GM19324 (cell line): ENCODE results near the gene GULP1.

ENCODE experiments used
- ATAC-seq: cut with Tn5 transposase; IDR thresholded peaks from one replicate; pipeline ENCODE4 v1.9.1; 2021; ENCODE audit warnings: mild to moderate bottlenecking, moderate library complexity; ENCODE audit not compliant: unreplicated experiment, low FRiP score

GULP1 gene

DNA sequence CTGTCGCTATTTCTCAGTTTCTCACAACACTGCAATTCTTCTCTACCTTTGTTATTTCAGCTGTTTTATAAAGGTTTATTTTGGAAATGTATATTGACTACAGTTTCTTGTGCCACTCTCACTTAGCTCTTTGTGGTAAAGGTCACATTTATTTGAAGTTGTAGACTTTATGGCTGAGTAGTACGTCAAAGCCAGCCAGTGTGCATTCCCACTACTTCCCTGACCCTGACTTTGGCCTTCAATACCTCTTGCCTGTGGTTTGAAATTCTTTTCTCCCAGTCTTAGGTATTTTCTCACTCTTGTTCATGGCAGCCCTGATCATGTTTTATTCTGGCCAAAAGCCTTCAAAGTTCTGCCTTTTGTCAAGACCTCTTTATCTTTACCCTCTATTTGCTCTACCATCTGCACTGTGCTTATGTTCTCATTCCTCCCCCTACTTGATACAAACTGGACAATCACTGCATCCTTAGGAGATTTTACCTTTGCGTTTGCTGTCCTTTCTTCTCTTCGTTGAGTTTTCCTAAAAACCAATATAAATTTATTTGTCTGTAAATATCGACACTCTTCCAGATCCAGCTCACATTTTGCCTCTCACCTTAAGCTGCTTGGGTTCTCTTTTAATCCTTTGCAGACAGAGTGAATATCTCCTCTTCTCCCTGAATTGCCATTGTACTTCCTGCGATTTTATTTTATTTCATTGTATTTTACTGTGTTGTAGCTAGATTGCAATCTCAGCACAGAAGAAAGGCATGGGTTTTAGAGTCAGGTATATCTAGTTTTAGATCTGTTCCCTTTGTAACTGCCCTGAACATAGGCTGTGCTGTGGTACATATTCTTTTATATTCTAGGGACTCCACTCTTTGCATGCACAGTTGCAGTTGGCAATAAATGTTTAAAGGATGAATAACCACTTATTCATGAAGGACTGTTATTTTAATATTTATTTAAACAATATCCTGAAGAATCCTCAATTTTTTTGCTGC, 31.2 kb downstream of the GULP1 start:
- ATAC-seq, result no peak

DNA sequence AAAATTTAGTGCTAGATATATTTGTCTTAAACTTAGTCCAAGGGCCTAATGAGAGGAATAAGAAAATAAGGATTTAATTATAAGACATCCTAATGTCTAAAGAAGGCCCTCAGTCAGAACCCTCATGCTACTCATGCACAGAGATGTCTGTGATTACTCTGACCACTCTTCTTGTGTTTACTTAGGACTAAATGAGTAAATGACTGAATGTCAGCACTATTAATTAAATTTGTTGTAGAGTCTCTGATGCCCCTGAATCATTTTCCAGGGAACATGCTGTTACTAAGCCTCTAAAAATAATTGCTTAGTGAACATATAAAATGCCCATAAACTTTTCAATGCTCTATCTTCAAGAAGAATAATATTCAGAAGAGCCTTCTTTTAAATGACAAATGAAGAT, 32.4 kb downstream of the GULP1 start:
- ATAC-seq, result no peak

DNA sequence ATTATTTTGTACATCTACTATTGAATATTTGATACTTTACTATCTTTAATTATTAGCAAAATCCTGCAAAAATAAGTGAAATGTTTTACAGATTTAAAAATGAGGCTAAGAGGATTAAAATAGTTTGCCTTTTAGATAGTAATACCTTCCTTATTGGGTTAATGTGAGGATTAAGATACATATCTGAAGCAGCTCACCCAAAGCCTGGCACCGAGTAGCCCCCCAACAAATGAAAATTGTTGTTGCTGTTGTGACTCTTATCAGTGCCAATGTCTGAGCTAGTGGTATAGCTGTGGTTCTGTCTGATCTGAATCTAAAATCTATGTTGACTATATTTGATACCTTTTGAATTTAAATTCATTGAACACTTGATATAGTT, 34.6 kb downstream of the GULP1 start:
- no peak for ATAC-seq

DNA sequence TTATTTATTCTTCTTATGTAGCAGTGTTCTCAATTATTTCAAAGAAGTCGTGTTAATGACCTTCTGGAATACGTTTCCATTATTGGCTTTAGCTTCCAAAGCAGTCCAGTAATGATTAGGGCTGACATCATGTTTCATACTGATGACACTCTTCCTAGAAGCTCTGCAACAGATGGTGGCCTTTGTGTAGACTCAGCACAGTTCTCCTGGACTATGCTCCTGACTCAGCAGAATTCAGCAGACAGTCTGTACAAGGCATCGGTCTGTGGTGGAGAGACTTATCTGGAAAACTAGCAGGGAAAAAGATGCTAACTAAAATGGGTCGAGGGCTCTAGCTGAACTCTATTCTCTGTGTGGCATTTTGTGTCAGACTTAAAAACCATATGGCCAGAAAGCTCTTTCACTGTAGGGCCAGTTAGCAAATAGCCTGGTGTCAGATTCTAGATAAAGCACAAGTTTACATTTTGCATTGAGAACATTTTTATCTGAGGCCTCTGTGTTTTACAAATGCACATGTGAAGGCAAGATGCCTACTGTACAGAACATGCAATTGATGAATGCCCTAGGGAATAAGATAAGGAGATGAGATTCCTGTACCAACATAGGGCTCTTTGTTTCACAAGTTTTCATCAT, 35.1 kb downstream of the GULP1 start:
- ATAC-seq, result no peak

DNA sequence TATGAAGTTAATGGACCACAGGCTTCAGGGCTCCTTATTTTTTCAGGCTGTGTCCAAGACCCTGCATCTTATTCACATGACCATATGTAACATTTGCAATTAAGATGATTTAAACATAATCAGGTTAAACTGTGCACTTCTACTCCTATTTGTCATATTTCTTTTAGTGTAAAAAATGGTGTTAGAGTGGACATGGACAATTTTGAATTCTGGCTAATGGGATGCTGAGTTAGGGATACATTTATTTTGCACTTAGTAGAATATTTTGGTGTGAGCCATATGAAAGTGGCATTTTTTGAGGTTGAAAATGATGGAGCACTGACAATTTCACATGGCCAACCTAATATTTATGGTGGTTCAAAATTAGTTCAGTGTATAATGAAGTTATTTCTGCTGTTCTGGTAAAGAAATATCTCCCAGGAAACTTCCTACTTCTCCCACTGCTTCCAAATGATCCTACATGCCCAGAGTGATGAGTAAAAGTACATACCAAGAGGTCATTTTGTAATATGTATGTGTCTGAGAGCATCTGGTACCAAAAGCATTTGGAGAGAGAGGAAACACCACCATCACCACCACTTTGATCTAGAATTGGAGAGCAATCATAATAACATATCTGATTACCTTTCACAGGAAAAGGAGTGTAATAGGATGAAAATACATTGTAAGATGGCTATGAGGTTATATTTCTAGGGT, 36.0 kb downstream of the GULP1 start:
- ATAC-seq, result no peak

DNA sequence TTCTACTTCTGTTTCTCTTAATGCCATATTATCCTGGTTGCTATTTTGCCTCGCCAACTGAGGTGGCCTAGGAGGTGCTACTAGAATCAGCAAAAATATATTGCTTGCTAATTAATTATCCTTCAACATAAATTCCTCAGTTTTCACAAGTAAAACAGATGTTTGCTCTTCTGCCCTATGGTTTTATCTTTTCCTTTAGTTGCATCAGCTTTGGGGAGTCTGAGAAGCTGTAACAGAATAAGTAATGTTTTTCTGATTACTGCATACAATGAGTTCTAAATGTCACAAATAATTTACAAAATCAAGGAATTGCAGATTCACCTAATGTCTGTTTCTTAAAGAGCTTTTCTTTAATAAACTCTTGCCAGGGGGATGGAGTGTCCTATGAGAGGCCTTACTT, 36.7 kb downstream of the GULP1 start:
- ATAC-seq, result no peak

DNA sequence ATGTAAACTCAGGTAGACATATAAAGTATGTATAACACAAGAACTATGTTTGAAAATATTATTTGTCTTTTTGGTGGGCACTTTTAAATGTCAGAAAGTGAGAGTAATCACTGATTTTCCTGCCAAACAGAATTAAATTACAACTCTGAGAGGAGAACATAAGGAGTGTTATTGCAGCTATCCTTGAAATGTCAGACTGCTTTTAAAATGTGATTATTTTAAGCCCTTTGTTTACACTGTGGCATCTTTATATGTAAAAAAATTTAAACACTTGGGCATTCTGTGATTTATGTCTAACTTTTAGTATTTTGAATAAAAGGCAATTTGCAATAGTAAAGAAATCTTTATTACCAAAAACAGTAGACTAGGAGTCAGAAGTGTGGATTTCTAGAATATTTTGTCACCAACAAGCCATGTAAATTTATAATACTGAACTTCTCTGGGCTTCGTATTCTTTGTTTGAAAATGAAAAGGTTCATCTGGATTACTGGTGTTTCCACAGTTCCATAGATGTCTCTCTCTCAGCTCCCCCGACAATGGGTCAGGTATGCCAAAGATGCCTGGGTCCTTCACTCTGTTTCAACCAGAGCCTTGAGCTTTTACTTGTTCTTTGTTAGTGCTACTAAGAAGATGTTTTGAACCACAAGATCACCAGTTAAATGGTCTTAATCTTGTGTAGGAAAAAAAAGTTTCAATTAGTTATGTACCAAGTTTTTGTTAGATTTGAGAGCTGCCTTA, 38.8 kb downstream of the GULP1 start:
- ATAC-seq, result no peak

DNA sequence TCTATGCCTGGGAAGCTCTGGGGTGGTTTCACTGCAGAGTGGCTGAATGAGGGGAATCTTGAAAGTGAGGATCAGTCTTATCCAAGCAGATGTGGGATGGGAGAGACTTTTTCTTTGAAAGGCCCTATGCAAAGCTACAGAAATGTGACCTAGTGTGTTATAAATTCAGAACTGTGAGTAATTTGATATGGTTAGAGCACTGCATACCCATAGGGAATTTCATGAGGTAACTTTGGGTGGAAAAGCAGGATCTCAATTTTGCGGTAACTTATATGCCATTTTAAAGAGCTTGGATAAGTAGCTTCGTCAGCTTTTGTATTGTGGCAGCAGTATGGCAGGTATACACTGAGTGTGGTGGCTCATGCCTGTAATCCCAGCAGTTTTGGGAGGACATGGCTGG, 40.9 kb downstream of the GULP1 start:
- ATAC-seq, result no peak

DNA sequence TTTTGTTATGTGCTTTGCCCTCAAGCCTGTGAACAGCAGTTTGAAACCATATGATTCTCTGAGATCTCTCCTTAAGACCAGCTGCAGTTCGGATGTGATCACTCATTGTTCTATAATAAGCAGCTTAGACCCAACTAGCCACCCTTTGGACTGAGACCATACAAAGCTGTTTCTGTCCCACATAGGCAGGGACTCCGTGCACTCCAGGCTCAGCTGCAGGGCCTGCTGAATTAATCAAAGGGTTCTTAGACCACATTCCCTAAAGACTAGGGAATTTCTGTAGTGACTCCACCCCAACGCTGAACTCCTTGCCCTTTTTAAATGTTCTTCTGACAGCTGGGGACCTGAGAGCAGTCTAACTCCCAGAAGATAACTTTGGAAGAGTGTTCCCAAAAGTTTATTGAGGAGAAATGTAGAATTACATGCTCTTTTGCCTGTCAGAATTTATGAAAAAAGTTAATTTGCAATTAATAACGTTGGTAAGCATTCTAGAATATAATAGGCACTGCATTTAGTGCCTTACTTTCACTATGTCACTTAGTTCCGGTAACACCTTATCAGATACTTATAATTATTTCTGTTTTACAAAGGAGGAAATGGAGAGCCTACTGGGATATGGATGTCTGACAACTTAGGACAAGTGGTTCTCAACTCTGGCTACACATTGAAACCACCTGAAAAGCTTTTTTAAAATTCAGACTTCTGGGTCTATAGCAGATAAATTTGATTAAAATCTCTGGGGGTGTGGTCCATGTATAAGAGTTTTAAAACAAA, 42.3 kb downstream of the GULP1 start:
- ATAC-seq, result no peak

DNA sequence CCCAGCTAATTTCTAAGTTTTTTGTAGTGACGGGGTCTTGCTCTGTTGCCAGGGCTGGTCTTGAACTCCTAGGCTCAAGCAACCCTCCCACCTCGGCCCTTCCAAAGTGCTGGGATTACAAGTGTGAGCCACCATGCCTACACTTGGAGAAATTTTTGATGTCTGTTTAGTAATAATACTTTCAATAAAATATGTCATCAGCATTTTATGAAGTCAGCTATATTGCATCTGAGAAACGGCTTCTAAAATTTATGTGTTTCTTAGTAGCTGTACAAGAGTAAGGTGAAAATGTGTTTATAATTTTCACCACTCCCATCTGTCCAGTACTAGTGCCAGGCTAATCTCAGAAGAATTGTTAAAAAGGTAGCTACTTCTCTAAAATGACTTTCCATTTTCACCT, 46.8 kb downstream of the GULP1 start:
- ATAC-seq, result no peak

DNA sequence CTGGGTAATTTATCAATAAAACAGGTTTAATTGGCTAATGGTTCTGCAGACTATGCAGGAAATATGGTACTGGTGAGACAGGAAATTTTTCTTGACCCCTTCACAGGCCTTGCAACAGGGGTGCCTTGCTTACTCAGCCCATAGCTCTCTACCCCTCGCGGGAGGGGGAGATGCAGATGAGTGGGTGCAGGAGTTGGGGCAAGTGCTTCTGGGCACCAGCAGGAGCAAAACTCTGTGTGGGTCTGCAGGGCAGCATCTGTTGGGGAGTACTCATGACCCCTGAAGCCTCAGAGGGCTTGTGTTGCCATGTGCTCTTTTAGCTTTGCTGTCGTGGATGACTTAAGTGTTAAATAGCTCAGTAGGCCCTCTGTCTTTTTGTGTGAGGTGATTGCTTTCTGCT, 48.6 kb downstream of the GULP1 start:
- no peak for ATAC-seq

DNA sequence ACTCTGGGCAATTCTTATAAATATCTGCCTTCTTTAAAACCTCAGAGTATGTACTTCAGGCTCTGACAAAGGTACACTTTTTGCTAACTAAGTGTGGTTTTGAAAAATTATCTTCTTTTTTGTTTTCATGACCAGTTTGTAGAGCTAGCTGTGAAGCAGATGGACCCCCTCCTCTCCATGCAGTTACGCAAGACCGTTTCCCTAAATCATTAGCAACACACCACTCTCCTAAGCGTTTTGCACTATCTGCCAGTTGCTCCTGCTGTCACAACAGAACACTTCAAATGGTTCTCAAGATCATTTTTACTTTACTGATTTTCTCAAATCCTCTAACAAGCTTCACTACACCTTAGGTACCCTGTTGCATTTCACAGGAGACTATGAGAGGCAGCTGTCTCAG, 53.3 kb downstream of the GULP1 start:
- ATAC-seq, result no peak

DNA sequence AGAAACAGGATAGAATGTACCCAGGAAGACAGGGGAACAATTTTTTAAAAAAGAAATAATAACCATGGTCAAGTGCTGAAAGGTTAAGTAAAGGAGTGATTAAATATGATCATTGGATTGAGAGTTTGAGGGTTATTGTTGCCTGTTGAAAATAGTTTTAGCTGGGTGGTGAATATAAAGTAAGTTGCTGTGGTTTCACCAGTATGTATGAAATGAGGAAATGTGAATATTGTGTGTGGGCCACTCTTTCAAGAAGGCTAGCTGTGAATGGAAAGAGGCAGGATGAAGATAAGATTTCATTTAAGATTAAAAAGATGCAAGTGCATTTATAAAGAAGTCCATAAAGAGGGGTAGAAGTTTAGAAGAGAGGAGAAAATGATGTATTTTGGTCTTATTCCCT, 53.8 kb downstream of the GULP1 start:
- no peak for ATAC-seq

DNA sequence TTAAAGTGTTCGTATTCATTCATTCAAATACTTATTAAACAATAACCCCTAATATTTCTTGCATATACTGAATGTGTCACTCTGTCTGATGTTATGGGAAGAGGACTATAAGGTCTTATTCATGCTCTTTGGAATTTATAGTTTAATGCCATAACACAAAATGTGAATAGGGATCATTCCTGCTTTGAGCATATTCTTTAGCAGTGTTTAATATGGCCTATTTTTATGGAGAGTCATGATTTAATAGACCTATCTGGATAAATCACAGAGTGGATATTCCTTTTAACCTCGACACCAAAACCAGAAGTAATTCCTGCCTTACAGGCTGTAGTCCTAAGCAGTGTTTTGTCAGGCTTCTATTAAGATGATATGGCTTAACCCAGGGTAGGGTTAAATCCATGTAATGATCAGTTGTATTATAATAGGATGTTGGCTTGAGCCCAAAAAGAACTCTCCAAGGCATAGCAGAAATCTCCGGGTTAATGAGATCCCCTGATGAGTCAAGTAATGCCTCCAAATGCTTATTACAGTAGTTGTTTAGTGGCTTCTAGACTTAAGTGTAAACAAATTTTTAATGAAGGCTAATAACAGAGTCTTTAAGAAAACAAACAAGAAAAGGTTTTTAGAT, 54.3 kb downstream of the GULP1 start:
- no peak for ATAC-seq

DNA sequence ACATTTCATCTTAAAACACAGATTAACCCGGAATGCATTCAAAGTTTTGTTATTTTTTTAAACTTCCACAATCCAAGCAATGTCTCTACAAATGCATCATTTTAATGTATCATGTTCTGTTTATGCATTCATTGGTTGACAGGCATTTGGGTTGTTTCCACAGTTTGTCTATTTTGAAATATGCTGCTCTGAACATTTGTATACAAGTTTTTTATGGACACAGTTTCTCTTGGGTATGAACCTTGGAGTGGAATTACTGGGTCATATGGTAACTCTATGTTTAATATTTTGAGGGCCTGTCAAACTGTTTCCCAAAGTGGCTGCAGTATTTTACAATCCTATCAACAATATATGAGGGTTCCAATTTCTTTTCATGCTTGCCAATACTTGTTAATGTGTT, 57.3 kb downstream of the GULP1 start:
- no peak for ATAC-seq

DNA sequence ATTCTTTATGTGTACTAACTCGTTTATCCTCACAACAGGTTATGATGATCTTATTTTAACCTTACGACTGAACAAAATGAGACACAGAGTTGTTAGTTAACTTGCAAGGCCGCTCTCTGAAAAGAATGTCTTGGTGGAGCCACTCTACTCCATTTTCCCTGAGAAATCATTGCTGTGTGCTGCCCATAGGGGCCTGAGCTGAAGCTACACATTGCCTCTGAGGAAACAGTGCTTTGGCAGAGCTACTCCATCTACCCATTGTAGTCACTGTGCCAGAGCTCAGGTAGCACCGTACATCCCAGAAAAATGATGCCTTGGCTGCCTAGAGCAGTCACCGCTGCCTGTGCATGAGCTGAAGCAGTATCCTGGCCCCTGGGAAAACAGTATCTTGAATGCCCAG, 61.6 kb downstream of the GULP1 start:
- ATAC-seq, result no peak

DNA sequence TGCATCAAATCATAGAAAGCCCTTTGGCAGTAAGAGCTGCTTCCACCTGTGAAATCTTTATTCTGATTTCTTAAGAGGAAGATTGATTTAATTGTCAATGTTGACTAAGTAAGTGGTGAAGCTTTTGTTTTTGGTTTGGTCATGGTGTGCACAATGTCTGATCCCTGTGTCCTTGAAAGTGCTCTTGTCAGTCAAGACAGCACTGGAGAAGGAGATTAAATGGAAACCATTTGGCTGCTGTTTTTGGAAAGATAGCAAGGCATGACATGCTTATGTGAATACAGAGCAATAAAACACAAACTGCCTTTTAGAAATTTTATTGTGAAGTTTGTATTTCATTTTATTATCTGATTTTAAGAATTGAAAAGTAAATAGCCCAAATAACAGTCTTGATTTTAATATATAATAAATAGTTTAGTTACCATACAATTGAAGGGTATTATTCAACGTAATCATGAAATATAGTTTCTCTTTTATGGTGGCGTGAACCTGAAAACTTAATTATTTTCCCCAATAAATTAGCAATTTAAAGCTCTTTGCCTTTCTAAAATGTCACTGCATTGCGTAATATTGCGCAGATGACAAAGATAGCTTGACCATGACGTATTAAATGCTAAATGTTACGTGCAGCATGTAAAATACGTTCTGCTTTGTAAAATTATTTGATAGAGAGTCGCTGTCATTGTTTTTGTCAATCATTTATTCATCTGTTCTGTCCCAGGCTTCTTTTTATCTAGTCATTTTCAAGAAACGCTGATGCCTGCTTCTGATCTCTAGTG, 69.0 kb downstream of the GULP1 start:
- no peak for ATAC-seq

DNA sequence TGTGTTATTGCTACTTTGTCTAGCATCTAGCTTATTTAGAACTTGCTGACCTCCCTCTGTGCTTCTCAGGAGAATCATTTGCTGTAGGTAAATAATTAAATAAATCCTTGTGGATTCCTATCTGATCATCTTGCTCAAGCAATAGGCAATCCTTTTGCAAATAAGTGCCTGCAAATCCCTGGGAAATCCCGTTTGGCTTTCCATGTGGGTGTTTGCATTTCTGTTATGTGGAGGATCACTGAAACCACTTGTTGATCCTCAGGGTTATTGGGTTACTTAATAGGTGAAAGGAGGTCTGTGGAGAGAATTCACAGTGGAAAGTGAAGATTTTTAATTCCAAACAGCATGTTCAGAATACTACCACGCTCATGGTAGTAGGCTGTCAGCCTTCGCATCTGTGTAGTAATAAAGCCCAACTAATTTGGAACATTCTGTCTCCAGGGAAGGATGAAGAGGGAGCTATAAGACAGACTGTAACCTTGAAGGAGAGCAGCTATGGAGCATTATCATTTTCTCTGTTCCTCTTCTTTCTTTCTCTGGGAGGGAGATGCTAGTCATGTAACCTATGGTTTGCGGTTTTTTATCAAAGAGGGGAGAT, 72.5 kb downstream of the GULP1 start:
- ATAC-seq, result no peak
